Measurements from ENCODE around the gene MYF6.

Gene MYF6

DNA sequence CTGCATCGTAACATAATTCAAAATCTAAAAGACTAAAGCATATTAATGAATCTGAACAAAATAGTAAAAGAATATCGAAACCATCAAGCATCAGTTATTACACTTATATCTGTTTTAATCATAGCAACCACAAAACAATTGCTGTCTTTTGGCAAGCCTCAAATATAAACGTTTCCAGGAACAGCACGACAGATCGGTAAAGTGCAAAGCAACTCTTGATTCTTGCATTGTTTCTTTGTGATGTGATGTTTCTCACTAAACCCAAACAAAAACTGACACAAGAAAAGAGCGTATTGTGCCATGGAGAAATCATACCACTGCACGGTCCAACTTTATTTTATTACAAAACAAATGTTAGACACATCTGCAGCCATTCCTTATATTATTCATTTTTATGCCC, 9.2 kb upstream of the MYF6 start:
- peaks cover 9% of the 10 kb centered on the region for H3K9me3 Mint-ChIP-seq
- H3K4me3 Mint-ChIP-seq: no peak overlapping the region
- H3K36me3 Mint-ChIP-seq: no peaks in the 10 kb centered on the region
- H3K4me1 Mint-ChIP-seq: no peaks in the 10 kb centered on the region
- DNase-seq (ENCODE audit: low spot score in 2 of 2) (no peak), ATAC-seq (no peak)
- no peak overlapping the region for H3K27ac Mint-ChIP-seq

DNA sequence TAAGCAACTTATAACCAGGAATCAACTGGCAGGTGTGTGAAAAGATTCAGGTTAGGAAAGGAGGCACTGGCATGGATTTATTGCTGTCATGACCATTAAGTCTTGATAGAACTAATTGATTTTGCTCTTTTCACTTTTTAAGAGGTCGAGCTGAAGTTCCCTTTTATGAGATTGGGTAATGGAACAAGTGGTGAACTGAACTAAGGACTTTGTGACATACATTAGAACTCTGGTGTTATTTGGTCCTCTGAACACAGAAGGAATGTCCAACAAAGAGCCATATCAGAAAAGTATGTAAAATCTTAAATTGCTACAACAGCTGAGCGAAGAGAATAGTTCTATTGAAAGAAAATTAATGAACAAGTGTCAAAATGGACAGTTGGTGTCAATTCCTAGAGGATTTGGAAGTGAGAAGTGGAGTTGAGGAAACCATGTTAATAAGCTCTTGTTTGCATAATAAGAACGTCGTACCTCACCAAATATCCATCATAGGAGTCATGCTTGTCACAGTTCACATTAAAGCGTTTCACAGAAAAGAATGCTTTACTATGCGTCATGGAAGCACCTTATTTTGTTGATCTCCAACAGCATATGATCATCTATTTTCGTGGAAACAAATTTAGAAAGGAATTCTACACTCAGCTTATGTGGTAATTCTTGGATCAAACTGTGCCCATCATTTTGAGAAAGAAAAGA, 8.4 kb upstream of the MYF6 start:
- no peak overlapping the region for H3K27ac Mint-ChIP-seq

DNA sequence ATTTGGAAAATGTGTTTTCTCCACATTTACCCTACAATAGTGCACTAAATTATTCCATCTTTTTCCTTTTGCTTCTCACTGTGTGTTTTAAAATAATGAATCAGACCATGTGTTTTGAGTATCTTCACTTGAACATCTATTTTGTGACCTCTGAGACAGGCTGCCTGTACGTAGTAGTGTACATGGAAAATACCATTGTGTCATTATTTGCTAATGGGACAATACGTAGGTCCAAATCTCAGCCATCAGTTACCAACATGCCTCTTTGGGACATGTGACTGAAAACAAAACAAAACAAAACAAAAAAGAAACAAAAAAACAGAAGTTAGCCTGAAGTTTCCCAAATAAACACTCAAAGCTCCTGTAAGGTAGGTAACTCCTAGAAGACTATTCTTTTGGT, 7.1 kb upstream of the MYF6 start:
- peaks cover 10% of the 10 kb centered on the region for H3K9me3 Mint-ChIP-seq
- H3K4me3 Mint-ChIP-seq: no peak overlapping the region
- no peak overlapping the region for H3K27ac Mint-ChIP-seq
- no peaks in the 10 kb centered on the region for H3K36me3 Mint-ChIP-seq
- no peak for DNase-seq (ENCODE audit: low spot score in 2 of 2)
- H3K4me1 Mint-ChIP-seq: no peaks in the 10 kb centered on the region
- ATAC-seq: no peak

More for the DNA sequence above, 8.4 kb upstream of the MYF6 start:
- no peaks in the 10 kb centered on the region for H3K4me1 Mint-ChIP-seq
- ATAC-seq (no peak), DNase-seq (ENCODE audit: low spot score in 2 of 2) (no peak)
- H3K9me3 Mint-ChIP-seq: peaks cover 10% of the 10 kb centered on the region
- no peaks in the 10 kb centered on the region for H3K36me3 Mint-ChIP-seq
- no peak overlapping the region for H3K4me3 Mint-ChIP-seq

DNA sequence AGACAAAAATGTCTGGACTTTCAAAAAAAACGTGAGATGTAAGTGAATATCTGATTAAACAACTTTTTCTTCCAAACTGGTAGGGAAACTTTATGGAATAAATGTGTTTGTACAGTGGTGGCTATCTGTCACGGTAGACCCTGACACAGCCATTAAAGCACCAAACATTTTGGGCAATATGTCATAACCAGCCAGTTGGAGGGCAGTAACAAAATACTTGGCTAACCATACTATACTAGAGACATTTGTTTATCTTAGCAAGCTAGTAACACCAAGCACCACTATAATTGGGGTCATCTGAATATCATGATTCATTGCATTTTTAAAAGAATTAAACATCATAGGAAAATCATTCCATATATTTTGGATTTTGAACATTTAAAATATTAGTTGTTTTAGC, 6.0 kb upstream of the MYF6 start:
- Mint-ChIP-seq H3K9me3 (peaks cover 10% of the 10 kb centered on the region), H3K27ac (no peak overlapping the region), H3K4me3 (no peak overlapping the region), H3K36me3 (no peaks in the 10 kb centered on the region), H3K4me1 (no peaks in the 10 kb centered on the region)
- DNase-seq (ENCODE audit: low spot score in 2 of 2) (no peak), ATAC-seq (no peak)

DNA sequence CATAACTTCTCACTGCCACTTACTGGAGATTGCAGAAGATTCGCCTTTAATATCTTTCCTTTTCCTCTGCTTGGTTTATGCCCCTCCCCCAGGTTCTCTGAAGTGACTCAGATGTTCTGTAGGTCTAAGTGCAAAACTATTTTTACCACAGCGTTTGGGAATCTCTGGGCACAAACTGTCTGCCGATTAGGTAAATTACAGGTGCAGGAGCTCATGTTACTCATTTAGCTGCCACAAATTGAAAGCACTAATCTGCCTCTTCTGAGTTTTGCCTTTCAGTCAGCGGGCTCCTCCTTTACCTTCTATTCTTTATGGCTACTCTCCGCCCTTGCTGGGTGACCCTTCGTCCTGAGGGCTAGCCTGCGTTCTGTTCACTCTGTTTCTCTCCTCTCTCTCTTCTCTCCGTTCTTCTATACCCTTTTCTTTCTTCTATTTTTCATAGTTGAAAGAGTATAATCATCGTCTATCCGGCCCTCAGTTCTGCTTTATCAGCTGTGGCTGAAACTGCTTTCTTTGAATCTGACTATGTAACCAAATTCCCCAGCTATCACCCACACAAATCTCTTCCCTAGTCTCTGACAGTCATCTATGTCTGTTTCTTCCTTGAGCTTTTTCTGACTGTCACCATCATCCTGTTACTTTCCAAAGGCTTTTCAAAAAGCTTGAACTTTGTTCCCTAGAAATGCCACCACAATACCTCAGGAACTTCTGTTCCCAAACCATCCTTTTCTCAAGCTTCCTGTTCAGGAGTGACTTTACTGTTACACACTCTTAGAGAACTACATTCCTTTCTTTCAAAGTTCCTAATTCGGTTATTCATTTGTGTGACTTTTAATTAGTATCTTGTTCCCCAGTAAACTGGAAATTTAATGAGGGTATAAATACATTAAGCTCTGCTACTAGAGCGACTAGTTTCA, 4.3 kb upstream of the MYF6 start:
- DNase-seq (ENCODE audit: low spot score in 2 of 2) (no peak), ATAC-seq (no peak)
- H3K4me3 Mint-ChIP-seq: no peak overlapping the region
- H3K4me1 Mint-ChIP-seq: no peaks in the 10 kb centered on the region
- peaks cover 8% of the 10 kb centered on the region for H3K9me3 Mint-ChIP-seq
- no peaks in the 10 kb centered on the region for H3K36me3 Mint-ChIP-seq
- no peak overlapping the region for H3K27ac Mint-ChIP-seq

DNA sequence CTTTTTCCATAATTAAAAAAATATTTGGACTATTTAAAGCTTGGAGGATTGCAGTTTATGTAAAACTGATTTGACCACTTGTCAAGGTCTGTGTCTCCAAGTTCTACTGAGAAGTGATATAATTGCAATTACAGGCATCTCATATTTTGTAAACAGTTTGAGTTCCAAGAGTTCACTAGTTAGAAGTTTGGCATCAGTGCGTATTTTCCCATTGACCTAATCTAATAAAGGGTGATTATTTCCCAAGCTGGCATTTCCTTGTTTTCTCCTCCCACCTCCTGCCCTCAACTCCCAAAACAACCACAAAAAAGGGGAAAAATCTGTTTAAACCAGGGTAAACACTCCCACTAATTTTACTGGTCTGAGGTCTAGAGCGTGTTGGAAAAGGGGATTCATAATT, 3.0 kb upstream of the MYF6 start:
- no peak overlapping the region for H3K4me3 Mint-ChIP-seq
- ATAC-seq (no peak), DNase-seq (ENCODE audit: low spot score in 2 of 2) (no peak)
- no peaks in the 10 kb centered on the region for H3K4me1 Mint-ChIP-seq
- peaks cover 4% of the 10 kb centered on the region for H3K9me3 Mint-ChIP-seq
- H3K27ac Mint-ChIP-seq: no peak overlapping the region
- H3K36me3 Mint-ChIP-seq: no peaks in the 10 kb centered on the region

DNA sequence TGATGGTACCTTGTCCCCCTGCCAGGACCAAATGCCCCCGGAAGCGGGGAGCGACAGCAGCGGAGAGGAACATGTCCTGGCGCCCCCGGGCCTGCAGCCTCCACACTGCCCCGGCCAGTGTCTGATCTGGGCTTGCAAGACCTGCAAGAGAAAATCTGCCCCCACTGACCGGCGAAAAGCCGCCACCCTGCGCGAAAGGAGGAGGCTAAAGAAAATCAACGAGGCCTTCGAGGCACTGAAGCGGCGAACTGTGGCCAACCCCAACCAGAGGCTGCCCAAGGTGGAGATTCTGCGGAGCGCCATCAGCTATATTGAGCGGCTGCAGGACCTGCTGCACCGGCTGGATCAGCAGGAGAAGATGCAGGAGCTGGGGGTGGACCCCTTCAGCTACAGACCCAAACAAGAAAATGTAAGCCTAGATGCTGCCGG, 410 bp downstream of the MYF6 start:
- H3K9me3 Mint-ChIP-seq: peaks cover 7% of the 10 kb centered on the region
- H3K4me1 Mint-ChIP-seq: no peaks in the 10 kb centered on the region
- no peaks in the 10 kb centered on the region for H3K36me3 Mint-ChIP-seq
- H3K27ac Mint-ChIP-seq: no peak overlapping the region
- ATAC-seq (no peak), DNase-seq (ENCODE audit: low spot score in 2 of 2) (no peak)
- H3K4me3 Mint-ChIP-seq: no peak overlapping the region

DNA sequence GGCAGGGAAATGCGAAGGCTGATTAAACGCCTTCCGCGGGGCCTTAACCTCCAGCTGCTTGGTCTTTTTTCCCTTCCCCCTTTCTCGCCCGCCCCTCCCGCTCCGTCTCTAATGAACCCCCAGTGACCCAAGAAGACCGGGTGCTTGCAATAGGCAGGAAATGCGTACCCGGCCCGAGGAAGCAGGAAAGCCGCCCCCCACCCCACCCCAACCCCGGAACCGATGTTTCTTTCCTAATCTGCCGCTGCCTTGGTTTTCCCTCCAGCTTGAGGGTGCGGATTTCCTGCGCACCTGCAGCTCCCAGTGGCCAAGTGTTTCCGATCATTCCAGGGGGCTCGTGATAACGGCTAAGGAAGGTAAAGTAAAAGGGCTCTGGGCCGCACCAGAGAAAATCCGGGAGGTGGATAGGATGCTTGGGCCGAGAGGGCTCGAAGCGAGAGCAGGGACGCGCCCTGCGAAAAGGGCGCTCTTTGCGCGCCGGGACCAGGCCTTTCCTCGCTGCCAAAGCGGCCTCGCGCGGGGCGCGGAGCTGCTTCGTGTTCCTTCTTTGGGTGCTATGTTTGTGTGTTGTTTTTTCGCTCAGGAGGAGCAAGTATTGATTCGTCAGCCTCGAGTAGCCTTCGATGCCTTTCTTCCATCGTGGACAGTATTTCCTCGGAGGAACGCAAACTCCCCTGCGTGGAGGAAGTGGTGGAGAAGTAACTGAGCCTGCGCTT, 983 bp downstream of the MYF6 start:
- no peaks in the 10 kb centered on the region for H3K4me1 Mint-ChIP-seq
- no peak overlapping the region for H3K27ac Mint-ChIP-seq
- H3K4me3 Mint-ChIP-seq: no peak overlapping the region
- H3K36me3 Mint-ChIP-seq: no peaks in the 10 kb centered on the region
- DNase-seq (ENCODE audit: low spot score in 2 of 2): no peak
- no peak for ATAC-seq
- H3K9me3 Mint-ChIP-seq: peaks cover 3% of the 10 kb centered on the region

DNA sequence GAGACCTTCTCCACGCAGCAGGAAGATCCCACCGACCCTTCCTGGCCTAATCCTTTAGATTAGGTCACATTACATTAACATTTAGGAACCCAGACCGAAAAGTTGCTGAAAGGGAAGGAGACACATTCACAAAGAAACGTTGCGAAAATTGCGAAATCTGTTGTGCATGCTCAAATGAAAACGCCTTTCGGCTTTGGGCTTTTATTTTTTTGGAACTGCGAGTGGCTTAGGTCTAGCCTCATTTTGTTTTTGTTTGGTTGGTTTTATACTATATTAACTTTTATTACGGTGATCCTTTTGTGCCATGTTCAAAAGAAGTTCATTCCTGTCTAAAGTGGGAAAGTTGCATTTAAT, 1.5 kb downstream of the MYF6 start:
- Mint-ChIP-seq H3K4me3 (no peak overlapping the region), H3K9me3 (peaks cover 5% of the 10 kb centered on the region), H3K4me1 (no peaks in the 10 kb centered on the region), H3K27ac (no peak overlapping the region), H3K36me3 (no peaks in the 10 kb centered on the region)
- no peak for DNase-seq (ENCODE audit: low spot score in 2 of 2)
- ATAC-seq: no peak

DNA sequence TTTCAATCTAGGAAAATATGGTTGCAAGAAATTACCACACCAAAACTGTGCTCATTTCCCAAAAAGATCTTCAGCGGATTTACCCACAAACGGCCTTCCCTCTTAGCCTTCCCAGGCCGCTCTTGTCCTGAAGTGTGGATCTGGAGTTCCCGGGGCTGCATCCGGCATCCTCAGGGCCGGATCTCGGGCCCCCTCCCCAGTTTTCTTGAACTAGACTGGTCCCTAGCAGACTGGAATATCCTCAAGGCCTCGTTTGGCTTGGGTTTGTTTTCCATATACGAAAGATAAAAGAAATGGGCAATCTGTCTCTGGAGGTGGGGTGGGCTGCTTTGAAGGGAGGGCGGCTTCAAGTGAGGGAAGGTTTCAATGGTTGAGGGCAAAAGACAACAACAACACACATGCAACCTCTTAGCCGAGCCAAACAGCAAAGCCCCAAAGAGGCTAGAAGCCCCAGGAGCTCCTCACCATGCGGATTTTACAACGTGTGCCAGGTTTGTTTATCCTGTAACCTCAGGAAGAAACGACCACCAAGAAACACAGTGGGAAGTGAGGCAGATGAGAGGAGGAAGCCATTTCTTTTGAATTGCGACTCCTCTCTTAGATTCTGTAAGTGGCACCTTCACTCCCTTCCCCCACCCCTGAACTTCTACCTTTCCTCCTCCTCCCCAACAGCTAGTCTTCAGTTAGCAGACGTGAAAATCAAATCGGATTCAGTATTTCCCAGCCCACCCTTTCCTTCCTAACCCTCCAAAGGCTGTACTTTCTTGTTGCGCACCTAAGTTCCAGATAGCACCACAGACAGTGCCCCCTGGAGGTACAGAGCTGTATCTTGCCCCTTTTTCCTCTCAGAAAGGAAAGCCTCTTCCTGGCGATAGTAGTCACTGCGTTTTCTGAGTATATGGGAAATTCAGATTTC, 2.6 kb downstream of the MYF6 start:
- Mint-ChIP-seq H3K36me3 (no peaks in the 10 kb centered on the region), H3K4me3 (no peak overlapping the region), H3K4me1 (no peaks in the 10 kb centered on the region), H3K9me3 (peaks cover 8% of the 10 kb centered on the region), H3K27ac (no peak overlapping the region)
- ATAC-seq (no peak), DNase-seq (ENCODE audit: low spot score in 2 of 2) (no peak)

DNA sequence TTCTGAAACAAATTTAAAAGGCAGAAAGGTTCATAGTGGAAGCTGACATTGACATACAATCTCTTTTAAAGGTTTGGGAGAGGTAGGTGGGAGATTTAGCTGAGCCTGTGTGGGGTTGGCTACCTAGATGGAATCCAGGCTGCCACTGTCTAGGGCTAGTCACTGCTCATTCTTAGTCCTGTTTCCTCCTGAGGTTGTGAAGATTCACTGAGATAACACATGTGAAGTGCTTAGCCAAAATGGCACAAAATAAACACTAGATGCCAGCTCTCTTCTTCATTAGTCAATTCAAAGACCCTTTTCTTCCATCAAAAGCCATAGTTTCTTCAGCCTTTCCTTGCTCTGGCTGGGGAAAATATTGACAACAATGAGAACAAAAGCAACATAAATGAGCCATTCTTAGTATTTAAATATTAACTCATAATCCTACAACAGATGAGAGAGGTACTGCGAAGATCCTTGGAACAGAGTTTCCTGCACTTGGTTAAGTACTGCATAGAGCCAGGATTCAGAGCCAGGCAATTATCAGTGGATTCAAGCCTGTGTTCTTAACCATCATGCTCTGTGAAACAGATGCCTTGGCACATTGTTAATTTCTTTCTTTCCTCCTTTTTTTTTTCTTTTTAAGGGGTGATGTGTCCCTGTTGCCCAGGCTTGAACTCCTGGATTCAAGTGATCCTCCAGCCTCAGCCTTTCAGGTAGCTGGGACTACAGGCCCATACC, 3.5 kb downstream of the MYF6 start:
- Mint-ChIP-seq H3K4me3 (no peak overlapping the region), H3K36me3 (no peaks in the 10 kb centered on the region), H3K9me3 (peaks cover 8% of the 10 kb centered on the region), H3K27ac (no peak overlapping the region), H3K4me1 (no peaks in the 10 kb centered on the region)
- ATAC-seq (no peak), DNase-seq (ENCODE audit: low spot score in 2 of 2) (no peak)

DNA sequence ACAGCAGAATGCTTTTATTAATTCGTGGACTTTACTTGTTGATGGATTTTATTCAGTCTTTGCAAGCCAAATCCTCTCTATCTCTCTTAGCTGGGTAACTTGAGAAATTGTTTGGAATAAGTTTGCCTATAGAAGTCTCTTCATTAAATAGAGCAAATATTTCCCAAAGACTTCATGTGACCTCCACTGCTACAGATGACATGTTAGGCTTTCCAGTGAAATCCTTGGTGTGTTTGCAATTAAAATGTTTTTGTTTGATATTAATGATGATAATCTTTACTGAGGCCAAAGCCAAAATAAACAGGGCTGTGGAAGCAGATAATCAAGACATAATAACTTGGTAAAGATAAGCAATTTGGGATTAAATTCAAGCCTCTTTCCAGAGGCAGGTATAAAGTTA, 4.4 kb downstream of the MYF6 start:
- Mint-ChIP-seq H3K9me3 (peaks cover 8% of the 10 kb centered on the region), H3K4me1 (no peaks in the 10 kb centered on the region), H3K4me3 (no peak overlapping the region), H3K27ac (no peak overlapping the region), H3K36me3 (no peaks in the 10 kb centered on the region)
- DNase-seq (ENCODE audit: low spot score in 2 of 2): no peak
- ATAC-seq: no peak

DNA sequence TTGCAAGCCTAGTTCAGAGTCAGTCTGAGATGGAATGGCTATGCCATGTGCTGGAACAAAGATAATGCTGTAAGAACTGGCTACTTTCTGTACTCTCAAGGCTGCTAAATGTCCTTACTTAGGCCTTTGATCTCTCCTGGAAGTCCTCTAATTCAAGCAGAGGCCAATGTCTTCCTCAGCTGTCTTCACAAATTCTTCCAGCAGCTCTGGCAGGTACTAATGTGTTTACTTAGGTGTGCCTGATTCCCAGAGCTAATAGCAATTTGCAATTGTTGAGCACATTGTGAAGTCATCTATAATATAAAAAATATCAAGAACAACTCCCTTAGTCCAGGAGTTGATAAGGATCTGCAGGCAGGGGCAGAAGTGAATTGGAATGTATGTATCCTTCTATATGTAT, 5.4 kb downstream of the MYF6 start:
- no peak for ATAC-seq
- peaks cover 8% of the 10 kb centered on the region for H3K9me3 Mint-ChIP-seq
- H3K4me1 Mint-ChIP-seq: no peaks in the 10 kb centered on the region
- H3K4me3 Mint-ChIP-seq: no peak overlapping the region
- H3K36me3 Mint-ChIP-seq: no peaks in the 10 kb centered on the region
- H3K27ac Mint-ChIP-seq: no peak overlapping the region
- DNase-seq (ENCODE audit: low spot score in 2 of 2): no peak

DNA sequence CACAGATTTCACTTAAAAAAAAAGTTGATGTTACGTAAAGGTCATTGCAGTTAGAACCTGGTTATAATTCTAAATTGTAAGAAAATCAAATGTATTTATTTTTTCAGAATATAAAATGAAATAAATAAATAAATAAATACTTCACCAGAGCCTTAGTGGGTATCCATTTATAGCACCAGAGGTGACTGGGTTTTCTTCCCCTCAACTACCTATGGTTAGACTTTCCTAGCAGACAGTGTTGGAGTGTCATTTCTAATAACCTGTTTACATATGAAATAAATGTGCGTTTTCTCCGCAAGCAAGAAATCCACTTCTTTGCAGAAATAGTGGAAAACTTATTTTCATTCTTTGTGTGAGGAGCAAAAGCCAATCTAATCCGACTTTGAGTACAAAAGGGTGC, 6.0 kb downstream of the MYF6 start:
- DNase-seq (ENCODE audit: low spot score in 2 of 2) (no peak), ATAC-seq (no peak)
- Mint-ChIP-seq H3K4me3 (no peak overlapping the region), H3K36me3 (no peaks in the 10 kb centered on the region), H3K9me3 (peaks cover 8% of the 10 kb centered on the region), H3K27ac (no peak overlapping the region), H3K4me1 (no peaks in the 10 kb centered on the region)

Measured in stimulated activated effector memory CD8-positive, alpha-beta T cell treated with anti-CD3 and anti-CD28 coated beads, Interleukin-12 subunit alpha, Interleukin-12 subunit beta, amount 100 ng/mL, for 72 hours (primary cell).